SK-MEL-5 (cell line): ENCODE measurements around the gene ZFYVE26. TPM values are rescaled to one million over a fixed set of nuclear protein-coding genes. Genes with fewer than 3 reads are reported as not detected.
A peak's percentile ranks its signal among the peaks of the same experiment; 100 is the strongest.

ENCODE experiments used
- DNase-seq: peaks from one replicate; pipeline ENCODE4 v3.0.0-alpha.2; 2016; ENCODE audit warnings: low read depth, low spot score
- in situ Hi-C: cut with HindIII; loops from 2 replicates; pipeline ENCODE4 v1.10.0; 2016; ENCODE audit warnings: low sequenced_read_pairs, high pct_unique_total_duplicates, low pct_unique_long_range_greater_than_20kb
- total RNA-seq: library from RNA; depleted of rRNA; stranded (reverse); fragments of >200 nt; shearing (Covaris generic); gene quantifications from 2 replicates; pipeline ENCODE4 v1.2.3, GENCODE V29; 2014

The ZFYVE26 gene
- total RNA-seq, 1 experiment from 2014 or later: 85.2 TPM

GRCh38 chr14:67766035-67766680, 50.2 kb downstream of the ZFYVE26 start:
- in situ Hi-C loops: no loop called here

DNA sequence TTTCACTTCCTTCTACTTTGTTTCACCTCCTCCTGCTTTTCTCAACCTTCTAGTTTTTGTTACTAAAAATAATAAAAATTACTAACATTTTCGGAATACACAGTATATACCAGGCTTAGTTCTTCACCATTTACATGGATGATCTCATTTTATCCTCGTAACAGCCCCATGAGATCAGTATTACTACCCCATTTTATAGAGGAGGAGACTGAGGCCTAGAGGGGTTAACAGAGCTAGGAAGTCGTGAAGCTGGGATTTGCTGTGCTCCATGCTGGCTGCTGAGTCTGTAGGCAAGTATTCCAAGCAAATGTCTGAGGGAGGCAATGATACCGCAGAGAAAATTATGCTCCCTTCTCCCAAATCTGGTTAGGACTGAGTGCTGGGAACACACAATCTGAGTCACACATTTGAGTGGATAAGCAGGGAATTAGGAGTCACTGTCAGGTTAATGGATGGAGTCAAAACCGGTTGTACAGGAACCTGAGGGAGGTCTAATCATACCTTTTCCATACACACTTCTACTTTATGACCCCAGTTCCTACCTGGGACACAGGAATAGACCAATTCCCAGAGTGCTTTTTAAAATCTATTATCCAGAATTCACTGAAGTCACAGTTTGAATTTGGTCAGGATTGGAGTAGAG, 51.1 kb downstream of the ZFYVE26 start:
- in situ Hi-C loops: no loop called here

More at GRCh38 chr14:67766035-67766680, 50.2 kb downstream of the ZFYVE26 start:
- DNase-seq: no peak

DNA sequence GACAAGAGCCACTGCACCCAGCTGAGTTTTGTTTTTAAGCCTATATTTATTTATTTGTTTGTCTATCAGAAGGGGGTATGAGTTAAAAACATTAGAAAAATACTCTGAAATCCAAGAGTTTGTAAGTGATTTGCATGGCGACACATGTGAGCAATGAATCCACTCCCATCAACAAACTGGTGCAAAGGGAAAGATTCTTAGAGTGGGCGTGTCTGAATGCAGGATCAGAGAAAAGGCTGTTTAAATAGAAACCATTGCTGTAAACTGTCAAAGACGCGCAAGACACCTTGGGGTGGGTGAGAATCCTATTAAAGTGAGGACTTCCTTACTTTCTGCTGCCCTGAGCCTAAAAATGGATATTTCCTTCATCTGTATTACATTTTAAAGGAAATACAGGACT, 51.9 kb downstream of the ZFYVE26 start:
- DNase-seq: no peak
- in situ Hi-C loops: no loop called here

More for the DNA sequence above, 51.1 kb downstream of the ZFYVE26 start:
- no peak for DNase-seq

GRCh38 chr14:67763158-67763822, 53.1 kb downstream of the ZFYVE26 start:
- in situ Hi-C loops: no loop called here
- DNase-seq: no peak

GRCh38 chr14:67762051-67762450, 54.3 kb downstream of the ZFYVE26 start:
- DNase-seq: peak; percentile 92
- in situ Hi-C loops: no loop called here

DNA sequence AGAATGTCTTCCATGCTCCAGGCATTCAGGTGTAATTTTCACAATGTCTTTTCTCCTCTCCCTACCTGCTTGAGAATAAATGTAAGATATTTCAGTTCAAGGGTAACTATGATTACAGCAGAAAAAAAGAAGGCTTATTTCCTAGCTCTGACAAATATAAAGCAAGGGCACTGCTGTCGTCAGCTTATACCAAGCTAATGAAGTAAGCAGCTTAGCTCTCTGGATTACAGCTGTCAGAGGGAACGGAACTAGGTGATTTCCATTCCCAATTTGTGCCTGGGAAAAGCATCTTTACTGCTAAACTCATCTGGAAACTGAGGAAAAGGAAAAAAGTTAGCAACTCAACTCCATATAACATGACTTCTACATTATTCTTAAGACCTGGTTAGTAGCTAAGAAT, 56.5 kb downstream of the ZFYVE26 start:
- in situ Hi-C loops: no loop called here
- no peak for DNase-seq

- DNase-seq: no peak
- in situ Hi-C loops: no loop called here
These were observed 59.2 kb downstream of the ZFYVE26 start for GRCh38 chr14:67757175-67757574.

GRCh38 chr14:67756496-67756895, 59.9 kb downstream of the ZFYVE26 start:
- in situ Hi-C loops: no loop called here
- DNase-seq: no peak

- DNase-seq: no peak
- in situ Hi-C loops: no loop called here
These were observed 66.9 kb downstream of the ZFYVE26 start for GRCh38 chr14:67749341-67750084.

DNA sequence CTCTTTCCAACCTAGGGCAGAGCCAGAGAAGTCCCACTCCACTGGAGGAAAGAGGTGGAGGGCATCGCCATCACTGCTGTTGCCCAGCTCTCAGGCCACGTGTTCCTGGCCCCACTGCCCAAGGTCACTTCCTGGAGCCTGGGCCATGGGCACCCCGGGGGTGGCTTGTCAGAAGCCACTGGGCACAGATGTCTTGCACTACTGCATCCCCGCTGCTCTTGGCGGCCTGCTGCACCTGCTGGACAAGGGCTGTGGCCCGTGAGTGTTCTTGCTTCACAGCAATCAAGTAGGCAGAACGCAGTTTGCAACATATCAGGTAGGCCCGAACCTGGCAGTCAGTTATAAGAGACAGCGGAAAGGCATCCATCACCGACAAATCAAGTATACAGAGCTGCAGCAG, 68.1 kb downstream of the ZFYVE26 start:
- in situ Hi-C loops: no loop called here
- DNase-seq: no peak

GRCh38 chr14:67746927-67747326, 69.5 kb downstream of the ZFYVE26 start:
- in situ Hi-C loops: no loop called here
- no peak for DNase-seq

DNA sequence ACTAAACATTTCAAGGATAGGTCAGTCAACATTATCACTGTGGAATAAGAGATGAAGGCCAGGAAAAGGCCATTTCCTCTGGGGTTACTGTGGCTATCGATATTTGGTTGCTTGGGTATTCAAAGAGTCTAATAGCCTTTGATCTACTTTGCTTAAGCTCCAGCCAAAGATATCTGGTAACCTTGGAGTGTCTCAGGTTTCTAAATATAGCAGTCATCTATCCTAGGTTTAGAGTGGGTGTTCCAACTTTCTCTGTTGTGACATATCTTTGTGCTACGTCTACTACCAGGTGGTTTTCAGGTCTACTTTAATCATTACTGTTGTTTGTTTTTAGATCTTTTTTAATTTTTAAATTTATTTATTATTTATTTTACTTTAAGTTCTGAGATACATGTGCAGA, 72.3 kb downstream of the ZFYVE26 start:
- in situ Hi-C loops: no loop called here

GRCh38 chr14:67738740-67739504, 77.5 kb downstream of the ZFYVE26 start:
- peak; percentile 94 for DNase-seq
- in situ Hi-C loops: no loop called here

More for the DNA sequence above, 72.3 kb downstream of the ZFYVE26 start:
- no peak for DNase-seq

- no peak for DNase-seq
- in situ Hi-C loops: no loop called here
These were observed 79.6 kb downstream of the ZFYVE26 start for GRCh38 chr14:67736771-67737170.

DNA sequence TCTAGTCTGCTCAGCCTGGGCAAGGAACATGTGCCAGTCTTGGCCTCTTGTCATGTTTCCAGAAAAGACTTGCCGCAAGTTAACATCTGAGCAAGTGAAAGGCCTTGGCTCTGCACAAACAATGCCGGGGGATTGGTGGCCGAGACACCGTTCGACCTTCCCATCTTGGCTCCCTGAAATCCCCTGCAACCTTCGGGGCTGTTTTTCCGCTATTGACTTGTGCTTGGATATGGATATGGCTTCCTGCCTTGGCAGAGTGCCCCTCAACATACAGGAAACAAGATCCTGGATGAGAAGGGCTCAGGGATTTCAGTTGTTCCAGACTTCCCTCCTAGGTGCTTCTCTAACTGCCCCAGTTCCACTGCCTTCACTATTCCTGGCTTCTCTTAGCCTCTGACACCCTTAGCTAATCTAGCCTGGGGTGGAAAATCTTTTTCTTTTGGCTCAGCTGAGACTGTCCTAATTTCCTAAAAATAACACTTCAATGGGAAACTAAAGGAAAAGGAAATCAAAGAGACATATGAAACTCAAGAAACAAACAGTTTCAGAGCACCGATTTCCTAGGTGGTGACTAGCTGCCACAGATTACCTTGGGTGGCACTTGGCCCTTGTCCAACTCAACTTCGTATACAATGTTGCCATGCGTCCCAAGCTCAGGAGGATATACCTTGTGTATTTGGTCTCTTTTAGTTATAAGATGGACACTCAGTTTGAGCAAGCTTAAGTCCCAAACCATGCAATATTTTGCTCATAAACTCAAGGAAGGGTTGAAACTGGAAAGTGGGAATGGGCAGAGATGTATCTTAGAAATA, 80.8 kb downstream of the ZFYVE26 start:
- in situ Hi-C loops: no loop called here

DNA sequence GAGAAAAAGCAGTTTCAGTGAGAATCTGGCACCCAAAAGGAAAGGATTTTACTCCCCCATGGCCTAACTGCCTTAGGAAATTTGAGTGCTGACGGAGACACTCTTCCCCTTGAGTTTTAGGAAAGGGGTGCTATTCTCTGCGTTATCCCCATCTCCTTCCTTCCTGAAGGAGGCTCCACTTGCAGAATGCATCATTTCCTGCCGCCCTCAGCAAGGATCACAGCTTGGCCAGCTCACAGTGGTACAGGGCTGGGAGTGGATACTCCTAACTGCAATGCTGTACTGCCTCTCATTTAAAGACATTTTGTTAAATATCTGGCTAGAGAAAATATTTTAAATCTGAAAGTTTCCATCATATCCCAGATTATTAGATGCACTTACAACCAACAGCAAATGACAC, 81.7 kb downstream of the ZFYVE26 start:
- in situ Hi-C loops: no loop called here
- DNase-seq: no peak

More for the DNA sequence above, 80.8 kb downstream of the ZFYVE26 start:
- no peak for DNase-seq

DNA sequence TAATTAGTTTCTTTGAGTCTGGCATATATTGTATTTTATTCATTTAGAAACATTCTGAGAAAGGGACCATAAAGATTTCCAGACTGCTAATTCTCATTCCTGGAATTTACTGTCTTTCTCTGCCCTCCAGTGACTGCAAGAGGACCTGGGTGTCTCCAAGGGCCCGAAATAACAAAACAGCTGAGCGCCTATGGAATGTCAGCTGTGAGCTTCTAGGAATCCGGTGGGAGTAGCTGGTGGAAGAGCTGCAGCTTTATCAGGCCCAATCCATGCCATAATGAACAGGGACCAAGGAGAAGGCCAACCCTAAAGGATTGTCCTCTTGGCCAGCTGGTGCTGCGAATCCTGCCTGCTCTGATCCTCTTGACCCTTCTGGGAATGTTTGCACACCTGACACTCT, 82.8 kb downstream of the ZFYVE26 start:
- in situ Hi-C loops: no loop called here
- no peak for DNase-seq
